GM21515 (cell line): ENCODE results near the gene DNER.

Source experiments
- ATAC-seq: cut with Tn5 transposase; IDR thresholded peaks from one replicate; pipeline ENCODE4 v1.9.1; 2021; ENCODE audit not compliant: unreplicated experiment

Gene DNER

DNA sequence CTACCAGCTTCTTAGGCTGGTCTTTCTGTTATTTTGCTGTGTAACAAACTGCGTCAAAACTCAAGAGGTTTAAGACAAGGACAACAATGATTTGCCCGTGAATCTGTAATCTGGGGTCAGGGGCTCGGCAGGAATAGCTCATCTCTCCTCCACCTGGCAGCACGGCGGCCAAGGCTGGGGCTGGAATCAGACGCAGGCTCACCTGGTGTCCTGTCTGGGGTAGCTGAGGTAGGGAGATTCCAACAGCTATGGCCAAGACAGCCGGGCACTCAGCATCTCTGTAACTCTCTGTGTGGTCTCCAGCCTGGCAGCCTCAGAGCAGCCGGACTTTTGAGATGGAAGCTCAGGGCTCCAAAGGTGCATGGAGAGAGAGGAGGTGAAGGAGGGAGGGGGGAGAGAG lies 42.3 kb downstream of the DNER start:
- ATAC-seq = no peak

DNA sequence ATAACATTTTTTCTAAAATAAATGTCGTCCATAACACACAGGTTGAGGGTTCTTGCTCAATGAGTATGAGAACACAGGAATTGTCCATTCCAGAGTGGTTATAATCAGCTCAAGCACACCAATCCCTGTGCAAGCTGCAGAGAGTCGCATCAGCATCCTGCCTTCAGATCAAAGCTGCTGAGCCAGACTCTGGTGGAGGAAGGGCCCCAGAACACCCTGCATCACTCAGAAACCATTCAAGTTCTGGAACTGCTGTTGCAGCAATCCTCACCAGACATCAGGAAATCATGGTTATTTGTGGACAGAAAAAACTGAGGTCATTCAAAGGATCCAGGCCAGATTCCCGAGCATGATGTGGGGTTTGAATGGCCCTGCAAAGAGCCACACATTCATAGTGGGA lies 44.5 kb downstream of the DNER start:
- no peak for ATAC-seq

DNA sequence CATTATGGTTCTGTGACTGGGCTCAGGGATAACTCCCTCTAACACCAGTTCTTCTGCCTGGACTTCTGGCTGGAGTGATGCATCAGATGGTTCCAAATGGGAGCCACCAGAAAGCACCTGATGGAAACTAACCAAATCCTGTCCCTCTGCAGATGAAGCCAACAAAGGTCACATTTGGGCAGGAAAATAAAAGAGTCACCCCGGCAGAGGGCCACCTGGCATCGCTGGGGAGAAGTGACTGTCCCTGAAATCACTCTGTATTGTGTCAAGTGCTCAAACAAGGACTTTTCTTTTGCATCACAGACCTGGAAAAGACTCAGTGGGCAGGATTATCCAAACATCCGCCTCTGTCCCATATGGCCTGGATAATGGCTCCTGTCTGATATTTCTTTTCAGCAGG lies 47.5 kb downstream of the DNER start:
- ATAC-seq = no peak

GRCh38 chr2:229665158-229665557 lies 49.2 kb downstream of the DNER start:
- ATAC-seq = no peak

DNA sequence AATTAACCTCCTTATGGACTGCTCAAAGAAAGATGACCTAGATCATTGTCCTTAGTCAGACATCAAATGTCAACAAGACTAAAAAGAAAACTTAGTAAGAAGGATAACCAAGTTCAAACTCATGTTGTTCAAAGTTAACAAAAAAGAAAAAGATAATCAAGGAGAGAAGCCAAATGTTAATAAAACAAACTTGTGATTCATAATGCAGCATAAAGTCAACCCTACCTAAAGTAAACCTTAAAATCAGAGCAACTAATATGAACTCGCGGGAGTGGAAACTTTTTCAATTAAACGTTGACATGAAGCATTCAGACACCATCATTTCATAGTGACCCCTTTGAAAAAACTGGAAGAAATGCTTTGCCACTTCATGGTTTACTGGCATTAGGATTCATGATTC lies 52.9 kb downstream of the DNER start:
- ATAC-seq = no peak

- no peak for ATAC-seq
Observed at GRCh38 chr2:229660951-229661350, 53.4 kb downstream of the DNER start.

GRCh38 chr2:229660391-229660790 lies 54.0 kb downstream of the DNER start:
- ATAC-seq = no peak

DNA sequence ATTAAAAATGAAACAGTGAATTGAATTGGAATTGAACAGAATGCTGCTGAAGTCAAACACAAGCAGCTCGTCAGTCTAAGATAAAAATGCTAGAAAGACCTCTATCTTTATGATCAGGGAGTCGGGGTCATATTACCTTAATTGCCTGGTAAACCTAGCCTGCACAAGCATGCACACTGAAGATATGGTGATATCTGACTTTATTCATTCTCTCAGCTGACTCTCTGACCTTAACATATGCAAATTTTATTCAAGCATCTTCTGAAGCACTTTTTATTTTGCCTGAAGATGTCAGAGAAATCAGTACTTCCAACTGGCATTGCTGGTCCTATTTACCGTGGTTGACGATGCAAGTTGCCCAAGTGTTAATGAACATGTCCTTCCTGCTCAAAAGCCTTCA lies 56.4 kb downstream of the DNER start:
- ATAC-seq = no peak

- no peak for ATAC-seq
Observed at GRCh38 chr2:229654437-229654836, 59.9 kb downstream of the DNER start.

- no peak for ATAC-seq
Observed at GRCh38 chr2:229653531-229653930, 60.8 kb downstream of the DNER start.

DNA sequence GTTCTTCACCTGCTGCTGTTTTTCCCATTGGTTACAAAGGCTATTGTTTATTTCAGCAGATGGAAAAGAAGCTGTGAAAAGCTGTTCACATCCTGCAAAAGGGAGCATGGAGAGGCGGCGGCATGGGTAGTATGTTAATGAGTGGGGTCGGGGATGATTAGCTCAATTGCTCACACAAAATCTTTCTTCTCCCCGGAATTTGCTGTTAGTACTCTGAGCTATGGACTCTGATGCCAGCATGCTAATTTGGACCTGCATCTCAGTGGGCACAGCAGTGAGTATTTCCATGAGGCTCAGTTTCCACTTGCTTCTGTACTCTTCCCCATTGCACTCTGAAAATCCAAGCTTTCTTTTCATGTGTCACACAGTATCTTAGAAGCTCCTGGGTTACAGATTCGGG lies 61.6 kb downstream of the DNER start:
- no peak for ATAC-seq

DNA sequence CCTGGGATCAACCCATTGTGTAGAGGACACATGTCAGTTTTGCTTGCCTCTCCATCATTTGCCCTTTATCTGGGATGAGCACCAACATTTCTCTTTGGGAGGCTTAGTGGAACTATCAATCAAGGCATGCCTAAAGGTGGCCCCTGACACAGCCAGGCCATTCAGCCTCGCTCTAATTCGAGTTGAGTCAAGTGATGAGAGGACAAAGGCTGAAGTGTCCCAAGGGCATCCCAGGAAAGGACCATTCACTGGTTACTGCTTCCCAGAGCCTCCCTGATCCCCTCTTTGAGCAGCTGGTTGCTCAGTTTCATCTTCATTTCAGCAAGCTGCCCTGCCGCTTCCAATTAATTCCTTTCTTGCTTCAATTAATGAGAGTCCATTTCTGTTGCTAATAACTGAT lies 63.5 kb downstream of the DNER start:
- no peak for ATAC-seq

GRCh38 chr2:229650059-229650458 lies 64.3 kb downstream of the DNER start:
- no peak for ATAC-seq

DNA sequence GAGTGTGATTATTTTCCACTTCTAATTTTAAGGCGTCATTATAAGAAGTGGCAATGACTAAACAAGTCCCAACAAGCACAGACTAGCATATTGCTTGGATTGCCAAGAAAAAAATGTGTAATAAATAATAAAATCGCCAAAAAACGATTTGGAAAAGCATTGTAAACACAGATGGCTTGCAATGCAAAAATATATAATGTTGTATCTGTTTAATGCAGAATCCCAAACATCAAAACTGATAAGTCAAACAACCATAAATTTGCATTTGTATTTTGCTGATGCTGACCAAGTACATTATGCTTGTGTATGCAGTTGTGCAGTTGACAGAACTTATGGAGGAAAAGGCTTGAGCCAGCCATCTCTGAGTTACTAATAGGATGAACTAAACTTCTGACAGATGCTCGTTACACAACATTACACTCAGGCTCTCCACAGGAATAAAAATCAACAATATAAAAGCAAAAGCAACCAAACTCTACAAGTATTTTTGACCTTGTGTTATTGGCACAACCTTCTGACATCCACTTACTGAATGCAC lies 68.1 kb downstream of the DNER start:
- ATAC-seq = no peak

DNA sequence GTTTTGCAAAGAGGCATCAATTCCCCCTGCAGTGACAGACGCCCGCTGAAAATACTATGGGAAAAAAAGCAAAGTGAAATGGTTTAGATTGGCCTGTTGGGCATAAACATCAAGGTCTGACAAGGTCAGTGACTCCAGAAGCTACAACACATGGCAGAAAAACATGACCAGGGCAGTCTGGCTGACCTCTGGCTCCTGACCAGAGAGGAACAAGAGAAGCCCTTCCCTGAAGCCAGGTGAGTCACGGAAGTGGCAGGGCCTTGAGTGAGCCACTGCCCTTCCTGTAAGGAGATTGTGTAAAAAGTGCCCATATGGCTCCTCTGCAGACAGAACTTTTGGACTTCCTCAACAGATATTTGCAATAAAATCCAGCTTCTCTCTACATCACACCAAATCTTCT lies 72.0 kb downstream of the DNER start:
- ATAC-seq = no peak

DNA sequence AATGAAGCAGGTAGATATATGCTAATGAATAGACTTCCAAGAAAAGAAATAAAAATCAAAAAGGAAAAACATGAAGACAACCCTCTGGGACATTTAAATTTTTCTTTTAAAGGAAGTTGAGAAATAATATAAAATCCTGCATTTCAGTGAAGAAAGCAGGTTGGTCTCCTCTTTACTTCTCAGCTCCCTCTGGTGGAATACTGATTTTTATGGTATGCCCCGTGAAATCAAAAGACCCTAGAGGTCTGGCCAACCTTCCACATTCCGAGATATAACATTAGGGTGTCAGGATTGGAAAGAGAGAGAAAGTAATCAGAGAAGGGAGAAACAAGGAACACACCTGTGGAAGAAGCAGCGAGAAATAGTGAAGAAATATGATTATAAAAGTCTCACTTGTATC lies 72.7 kb downstream of the DNER start:
- ATAC-seq = no peak

DNA sequence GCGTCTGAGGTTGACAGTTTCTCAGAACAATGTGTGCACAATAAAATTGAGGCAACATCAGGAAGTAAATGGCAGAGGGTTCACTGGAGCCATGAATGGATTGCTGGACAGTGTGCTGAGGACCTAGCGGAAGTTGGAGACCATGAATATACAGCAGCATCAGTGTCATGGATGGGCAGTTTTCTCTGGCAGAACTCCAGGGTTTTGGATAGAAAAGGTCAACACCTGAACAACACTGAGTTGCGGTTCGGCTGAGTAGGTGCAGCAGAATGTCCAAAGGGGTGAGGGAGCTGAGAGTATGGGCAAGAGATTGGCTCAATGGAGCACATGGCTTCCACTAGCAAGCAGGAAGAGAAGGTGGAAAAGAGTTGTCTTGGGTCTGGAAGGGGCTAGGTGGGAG lies 73.7 kb downstream of the DNER start:
- ATAC-seq = no peak

DNA sequence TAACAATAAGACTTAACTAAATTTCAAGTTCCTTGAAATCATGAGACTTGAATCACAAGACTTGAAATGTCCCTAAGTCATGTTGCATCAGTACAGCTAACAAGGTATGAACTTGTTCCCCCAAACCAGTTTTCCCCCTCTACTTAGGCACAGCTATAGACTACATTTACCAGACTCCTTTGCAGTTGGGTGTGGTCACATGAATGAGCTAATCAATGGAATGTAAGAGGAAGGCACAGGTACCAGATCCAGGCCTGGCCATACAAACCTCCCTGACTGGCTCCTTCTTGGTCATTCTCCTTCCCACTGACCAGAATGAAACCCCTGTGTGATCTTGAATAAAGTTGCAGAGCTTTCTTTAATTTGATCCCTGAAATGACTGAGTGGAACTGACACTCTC lies 77.8 kb downstream of the DNER start:
- ATAC-seq = no peak

- ATAC-seq = no peak
Observed at GRCh38 chr2:229635371-229635680, 79.0 kb downstream of the DNER start.

GRCh38 chr2:229634601-229635370 lies 79.6 kb downstream of the DNER start:
- no peak for ATAC-seq

DNA sequence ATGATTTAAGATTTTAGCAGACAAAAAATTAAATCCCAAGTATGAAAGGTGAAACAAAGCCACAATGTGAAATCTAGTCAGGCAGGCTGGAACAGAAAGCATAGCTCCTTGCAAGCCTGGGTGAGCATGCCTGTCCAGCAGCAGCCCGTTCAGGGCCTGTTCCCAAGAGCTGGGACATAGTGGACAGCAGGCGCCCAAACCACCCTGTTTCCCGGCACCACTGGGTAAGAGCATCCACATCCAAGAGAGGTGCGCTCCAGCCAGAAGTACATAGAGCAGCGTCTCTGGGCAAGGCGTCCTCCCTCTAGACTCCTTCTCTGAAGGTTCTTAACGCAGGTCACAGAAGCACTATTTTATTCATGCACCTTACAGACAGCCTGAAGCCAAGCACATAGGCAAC lies 80.8 kb downstream of the DNER start:
- no peak for ATAC-seq

- ATAC-seq = no peak
Observed at GRCh38 chr2:229629039-229629438, 85.3 kb downstream of the DNER start.

DNA sequence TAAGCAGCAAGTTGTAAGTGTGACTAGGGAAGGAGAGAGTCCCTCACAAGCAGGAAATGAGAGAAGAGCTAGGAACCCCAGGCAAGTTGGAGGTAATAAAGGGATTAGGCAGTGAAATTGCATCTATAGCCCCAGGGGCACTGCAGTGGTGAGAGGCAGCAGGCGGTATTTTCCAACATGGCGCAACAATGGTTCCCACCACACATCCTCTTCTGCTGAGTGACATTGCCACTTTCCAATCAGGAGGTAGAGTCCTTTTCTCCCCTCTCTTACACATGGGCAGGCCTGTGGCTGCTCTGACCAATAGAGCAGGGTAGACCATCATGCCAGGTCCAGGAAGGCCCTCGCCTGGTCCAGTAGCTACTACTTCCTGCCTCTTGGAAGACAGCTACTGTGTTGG lies 86.6 kb downstream of the DNER start:
- ATAC-seq = no peak
